Ishikawa (cell line): Measurements from ENCODE around the gene CNTN4.

Source experiments
- CEBPB ChIP-seq: IDR thresholded peaks from 2 replicates; pipeline ENCODE4 v1.6.1; 2012
- EGR1 ChIP-seq: IDR thresholded peaks from 2 replicates; pipeline ENCODE4 v1.6.1; 2012
- EP300 ChIP-seq: IDR thresholded peaks from 2 replicates; pipeline ENCODE4 v1.6.1; 2012; ENCODE audit warnings: borderline replicate concordance
- NFIC ChIP-seq: IDR thresholded peaks from 2 replicates; pipeline ENCODE4 v1.6.1; 2012
- RAD21 ChIP-seq: IDR thresholded peaks from 2 replicates; pipeline ENCODE4 v1.6.1; 2012; ENCODE audit warnings: low read depth
- TAF1 ChIP-seq: IDR thresholded peaks from 2 replicates; pipeline ENCODE4 v1.6.1; 2012; ENCODE audit warnings: low read depth, mild to moderate bottlenecking
- TF ChIP-seq, protein P1 (sequence below): IDR thresholded peaks from 2 replicates; pipeline ENCODE4 v1.6.1; 2012
- TF ChIP-seq, protein P2 (sequence below): IDR thresholded peaks from 2 replicates; pipeline ENCODE4 v1.6.1; 2012

DNA sequence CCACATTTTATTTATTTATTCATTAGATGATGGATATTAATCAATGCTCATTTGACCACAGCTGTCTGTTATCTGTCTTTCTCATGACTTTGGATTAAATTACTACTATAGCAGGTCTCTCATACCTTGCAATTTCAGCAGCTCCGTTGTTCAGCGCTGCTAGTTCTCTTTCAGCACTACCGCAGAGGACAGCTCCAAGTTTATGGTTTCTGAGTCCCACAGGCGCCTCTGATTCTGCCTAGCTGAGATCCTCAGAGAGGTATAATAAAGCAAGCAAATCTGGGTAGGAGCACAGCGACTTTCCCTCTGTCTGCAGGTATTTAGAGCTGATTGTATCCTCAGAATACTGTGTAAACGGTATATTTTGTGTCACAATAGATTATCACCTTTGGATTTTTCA, 204.9 kb downstream of the CNTN4 start:
- TF ChIP-seq EP300 = no peak
- no peak for TF ChIP-seq TAF1
- TF ChIP-seq EGR1 = no peak
- TF ChIP-seq, protein P1, sequence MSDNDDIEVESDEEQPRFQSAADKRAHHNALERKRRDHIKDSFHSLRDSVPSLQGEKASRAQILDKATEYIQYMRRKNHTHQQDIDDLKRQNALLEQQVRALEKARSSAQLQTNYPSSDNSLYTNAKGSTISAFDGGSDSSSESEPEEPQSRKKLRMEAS = no peak
- no peak for TF ChIP-seq RAD21
- TF ChIP-seq, protein P2, sequence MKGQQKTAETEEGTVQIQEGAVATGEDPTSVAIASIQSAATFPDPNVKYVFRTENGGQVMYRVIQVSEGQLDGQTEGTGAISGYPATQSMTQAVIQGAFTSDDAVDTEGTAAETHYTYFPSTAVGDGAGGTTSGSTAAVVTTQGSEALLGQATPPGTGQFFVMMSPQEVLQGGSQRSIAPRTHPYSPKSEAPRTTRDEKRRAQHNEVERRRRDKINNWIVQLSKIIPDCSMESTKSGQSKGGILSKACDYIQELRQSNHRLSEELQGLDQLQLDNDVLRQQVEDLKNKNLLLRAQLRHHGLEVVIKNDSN = no peak
- no peak for TF ChIP-seq CEBPB
- TF ChIP-seq NFIC = no peak
